GM12801 (cell line): ENCODE results near the gene DHFR.

Experiments
- TF ChIP-seq, protein P1 (sequence below): IDR thresholded peaks from one replicate; pipeline ENCODE4 v1.5.1; 2011; ENCODE audit warnings: control low read depth; ENCODE audit not compliant: insufficient read length; ENCODE audit errors: extremely low read depth

DHFR gene

DNA sequence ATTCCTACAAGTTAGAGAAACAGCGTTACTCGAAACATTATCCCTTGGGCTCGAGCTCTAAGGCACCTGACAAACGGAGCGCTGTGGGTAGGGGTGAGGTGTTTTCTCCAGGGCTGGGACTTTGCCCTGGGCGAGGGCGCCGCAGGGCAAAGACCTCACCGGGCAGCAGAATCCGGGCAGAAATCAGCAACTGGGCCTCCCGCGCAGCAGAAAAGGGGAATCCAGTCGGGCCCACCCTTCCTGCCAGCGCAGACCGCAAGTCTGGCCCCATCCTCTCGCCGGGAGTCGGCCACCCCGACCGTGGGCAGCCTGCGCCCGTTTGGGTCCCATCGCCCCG, 761 bp downstream of the DHFR start:
- TF ChIP-seq, protein P1, sequence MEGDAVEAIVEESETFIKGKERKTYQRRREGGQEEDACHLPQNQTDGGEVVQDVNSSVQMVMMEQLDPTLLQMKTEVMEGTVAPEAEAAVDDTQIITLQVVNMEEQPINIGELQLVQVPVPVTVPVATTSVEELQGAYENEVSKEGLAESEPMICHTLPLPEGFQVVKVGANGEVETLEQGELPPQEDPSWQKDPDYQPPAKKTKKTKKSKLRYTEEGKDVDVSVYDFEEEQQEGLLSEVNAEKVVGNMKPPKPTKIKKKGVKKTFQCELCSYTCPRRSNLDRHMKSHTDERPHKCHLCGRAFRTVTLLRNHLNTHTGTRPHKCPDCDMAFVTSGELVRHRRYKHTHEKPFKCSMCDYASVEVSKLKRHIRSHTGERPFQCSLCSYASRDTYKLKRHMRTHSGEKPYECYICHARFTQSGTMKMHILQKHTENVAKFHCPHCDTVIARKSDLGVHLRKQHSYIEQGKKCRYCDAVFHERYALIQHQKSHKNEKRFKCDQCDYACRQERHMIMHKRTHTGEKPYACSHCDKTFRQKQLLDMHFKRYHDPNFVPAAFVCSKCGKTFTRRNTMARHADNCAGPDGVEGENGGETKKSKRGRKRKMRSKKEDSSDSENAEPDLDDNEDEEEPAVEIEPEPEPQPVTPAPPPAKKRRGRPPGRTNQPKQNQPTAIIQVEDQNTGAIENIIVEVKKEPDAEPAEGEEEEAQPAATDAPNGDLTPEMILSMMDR = no peak

DNA sequence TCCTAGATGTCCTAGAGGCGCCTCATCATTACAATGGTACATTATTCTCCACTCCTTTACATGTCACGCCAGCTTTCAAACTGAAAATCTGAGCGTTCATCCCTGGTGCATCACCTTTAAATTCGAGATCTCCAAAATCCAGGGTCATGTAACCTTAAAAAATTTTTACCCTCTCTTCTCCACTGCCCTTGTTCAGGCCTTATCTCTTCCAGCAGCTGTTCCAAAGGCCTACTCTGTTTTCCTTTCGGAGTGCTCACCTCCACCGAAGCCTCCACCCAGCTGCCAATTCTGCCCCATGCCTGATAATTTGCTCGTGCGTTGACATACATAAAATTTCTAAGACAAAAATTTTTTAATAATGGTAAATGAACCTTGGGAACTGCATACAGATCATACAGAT, 1.3 kb downstream of the DHFR start:
- TF ChIP-seq, protein P1 = no peak

DNA sequence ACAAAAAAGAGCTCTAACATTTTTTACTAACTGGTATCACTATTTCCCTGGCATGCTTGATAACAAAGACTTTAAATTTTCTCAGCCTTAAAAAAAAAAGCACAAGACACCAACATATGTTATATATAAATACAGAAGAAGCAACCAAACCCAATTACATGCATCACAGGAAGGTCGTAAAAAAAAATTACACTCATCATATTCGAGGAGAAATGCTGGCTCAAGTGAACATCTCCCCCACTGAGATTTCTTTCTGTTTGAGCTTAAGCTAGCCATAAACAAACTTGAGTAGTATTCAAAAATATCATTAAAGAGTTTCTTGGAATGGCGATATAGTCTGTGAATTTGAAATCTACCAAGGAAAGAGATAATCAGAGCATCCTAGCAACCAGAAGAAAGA, 7.9 kb downstream of the DHFR start:
- TF ChIP-seq, protein P1 = no peak

DNA sequence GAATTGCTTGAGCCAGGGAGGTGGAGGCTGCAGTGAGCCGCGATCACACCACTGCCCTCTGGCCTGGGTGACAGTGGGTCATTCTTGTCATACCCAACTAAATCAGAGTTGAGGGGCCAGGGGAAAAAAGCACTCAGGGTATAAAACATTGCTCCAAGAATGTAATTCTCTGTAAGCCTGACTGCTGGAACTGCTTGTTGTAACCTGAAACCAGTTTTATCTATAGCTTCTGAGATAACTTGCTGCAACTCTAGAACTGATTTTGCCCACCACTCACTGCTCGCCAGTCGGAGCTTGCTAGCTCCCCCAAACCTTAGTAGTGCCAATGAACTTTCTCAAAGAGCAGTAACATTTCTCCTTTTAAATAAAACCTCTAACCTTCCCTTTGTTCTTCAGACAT, 9.9 kb downstream of the DHFR start:
- TF ChIP-seq, protein P1 = no peak

DNA sequence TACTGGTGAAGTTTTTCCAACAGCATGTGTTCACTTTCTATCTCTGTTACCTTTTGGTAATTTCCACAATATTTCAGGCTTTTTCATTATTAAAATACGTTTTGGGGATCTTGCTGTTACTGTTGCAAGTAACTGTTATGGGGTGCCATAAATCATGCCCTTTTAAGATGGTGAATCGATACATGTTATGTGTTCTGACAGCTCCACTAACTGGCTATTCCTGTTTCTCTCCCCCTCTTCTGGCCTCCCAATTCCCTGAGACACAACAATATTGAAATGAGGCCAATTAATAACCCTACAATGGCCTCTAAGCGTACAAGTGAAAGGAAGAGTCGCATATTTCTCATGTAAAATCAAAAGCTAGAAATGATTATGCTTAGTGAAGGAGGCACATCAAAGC, 13.4 kb downstream of the DHFR start:
- TF ChIP-seq, protein P1 = no peak

DNA sequence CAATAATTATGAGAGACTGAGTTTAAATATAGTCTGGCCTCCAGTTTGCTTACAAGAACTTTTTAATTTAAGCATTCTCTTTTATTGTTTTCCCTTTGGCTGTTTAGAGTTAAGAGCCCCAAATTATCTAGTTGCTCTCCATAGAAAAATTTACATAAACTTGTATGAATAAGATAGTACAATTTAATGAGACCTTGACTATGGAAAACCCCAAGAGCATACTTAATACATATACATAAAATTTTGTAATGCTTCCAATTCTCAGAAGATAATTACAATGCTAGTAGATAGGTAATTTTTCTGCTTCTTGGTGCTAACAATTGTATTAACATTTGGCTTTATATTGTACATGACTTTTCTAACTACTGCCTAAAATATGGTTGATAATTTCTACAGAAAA, 20.6 kb downstream of the DHFR start:
- TF ChIP-seq, protein P1 = no peak

DNA sequence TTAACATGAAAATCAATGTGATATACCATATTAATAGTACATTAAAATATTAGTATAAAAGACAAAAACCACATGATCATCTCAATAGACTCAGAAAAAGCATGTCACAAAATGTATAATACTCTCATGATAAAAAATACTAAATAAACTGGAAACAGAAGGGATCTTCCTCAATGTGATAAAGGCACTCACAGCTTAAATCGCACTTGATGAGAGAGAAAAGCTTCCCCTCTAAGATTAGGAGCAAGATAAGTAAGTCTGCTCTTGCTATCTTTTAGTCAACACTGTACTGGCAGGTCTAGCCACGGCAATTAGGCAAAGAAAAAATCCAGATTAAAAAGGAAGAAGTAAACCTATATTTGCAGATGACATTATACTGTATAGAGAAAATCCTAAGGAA, 22.1 kb downstream of the DHFR start:
- TF ChIP-seq, protein P1 = no peak
